Liver (tissue), 3 donors: Measurements from ENCODE around the gene TFR2.

ENCODE experiments used
- ATF3 ChIP-seq: IDR thresholded peaks from 2 replicates; pipeline ENCODE4 v1.6.1; 2016; ENCODE audit warnings: antibody characterized with exemption
- CTCF ChIP-seq: fragments of 150-350 bp; IDR thresholded peaks from 2 replicates; pipeline ENCODE4 v1.5.1; 2017; ENCODE audit warnings: improper control_type of control experiment, low read depth, low read length; ENCODE audit not compliant: missing input control
- GABPA ChIP-seq, 2 donors: IDR thresholded peaks in 1 of 2; conservative IDR thresholded peaks in 1 of 2; 2 replicates each; pipeline ENCODE4 v1.6.1; 2016; ENCODE audit warnings: antibody characterized with exemption in 2 of 2, mild to moderate bottlenecking in 1 of 2, moderate library complexity in 1 of 2
- HNF4A ChIP-seq, 2 donors: conservative IDR thresholded peaks; 2 replicates each; pipeline ENCODE4 v1.6.1; 2016; ENCODE audit warnings: antibody characterized with exemption in 2 of 2, mild to moderate bottlenecking in 2 of 2
- JUND ChIP-seq, 2 donors: IDR thresholded peaks; 2 replicates each; pipeline ENCODE4 v1.6.1; 2016; ENCODE audit warnings: antibody characterized with exemption in 2 of 2
- MAX ChIP-seq: IDR thresholded peaks from 2 replicates; pipeline ENCODE4 v1.6.1; 2016; ENCODE audit warnings: antibody characterized with exemption
- NR2F2 ChIP-seq: IDR thresholded peaks from 2 replicates; pipeline ENCODE4 v1.6.1; 2016; ENCODE audit warnings: antibody characterized with exemption
- RAD21 ChIP-seq, 2 donors: IDR thresholded peaks; 2 replicates each; pipeline ENCODE4 v1.6.1; 2016; ENCODE audit warnings: antibody characterized with exemption in 2 of 2, mild to moderate bottlenecking in 2 of 2
- REST ChIP-seq: IDR thresholded peaks from 2 replicates; pipeline ENCODE4 v1.6.1; 2016; ENCODE audit warnings: antibody characterized with exemption, mild to moderate bottlenecking
- RXRA ChIP-seq, 2 donors: IDR thresholded peaks; 2 replicates each; pipeline ENCODE4 v1.6.1; 2017 to 2018; ENCODE audit warnings: antibody characterized with exemption in 2 of 2, mild to moderate bottlenecking in 1 of 2
- SP1 ChIP-seq: IDR thresholded peaks from 2 replicates; pipeline ENCODE4 v1.6.1; 2018; ENCODE audit warnings: antibody characterized with exemption, mild to moderate bottlenecking
- TAF1 ChIP-seq: conservative IDR thresholded peaks from 2 replicates; pipeline ENCODE4 v1.6.1; 2016; ENCODE audit warnings: antibody characterized with exemption, mild to moderate bottlenecking
- donor health status: healthy.
- donor health status: healthy.

DNA sequence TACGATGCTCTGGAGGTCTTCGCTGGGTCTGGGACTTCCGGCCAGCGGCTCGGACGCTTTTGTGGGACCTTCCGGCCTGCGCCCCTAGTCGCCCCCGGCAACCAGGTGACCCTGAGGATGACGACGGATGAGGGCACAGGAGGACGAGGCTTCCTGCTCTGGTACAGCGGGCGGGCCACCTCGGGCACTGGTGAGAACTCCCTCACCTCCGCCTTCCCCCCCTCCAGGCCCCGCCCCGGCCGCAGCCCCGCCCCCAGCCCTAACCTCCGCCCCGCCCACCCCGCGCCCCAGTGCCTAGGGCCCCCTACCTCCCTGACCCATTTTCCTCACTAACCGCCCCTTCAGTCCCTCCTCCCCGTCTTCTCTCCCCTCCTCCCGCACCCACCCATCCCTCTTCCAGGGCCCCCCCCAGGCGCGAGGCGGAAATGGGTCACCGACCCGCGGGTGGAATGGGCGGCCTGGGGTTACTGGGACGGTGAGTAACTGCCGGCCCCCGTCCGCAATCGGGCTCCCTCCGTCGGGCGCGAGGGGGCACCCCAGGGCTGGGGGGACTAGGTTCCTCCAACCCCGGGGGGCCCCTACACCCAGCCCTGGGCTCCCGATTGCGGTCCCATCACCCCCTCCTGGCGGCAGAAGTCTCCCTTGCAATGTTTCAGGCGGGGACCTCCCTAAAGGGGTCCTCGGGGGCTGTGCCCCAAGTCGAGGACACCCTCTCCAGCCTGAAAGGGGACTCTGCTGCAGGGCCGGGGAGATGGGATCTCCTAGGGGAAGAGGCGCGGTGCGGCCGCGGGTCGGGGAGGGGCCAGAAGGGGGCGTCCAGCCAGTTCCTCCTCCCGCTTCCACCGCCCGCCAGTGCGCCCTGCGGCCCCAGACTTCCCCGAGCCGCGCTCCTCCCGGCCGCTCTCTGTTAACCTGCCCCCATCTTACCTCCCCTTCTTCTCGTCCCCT lies 37.0 kb downstream of the TFR2 start:
- TF ChIP-seq RAD21 (IDR thresholded peaks at IDR 0.05) (peak; percentile 25 to 36), REST (no peak), CTCF (peak; percentile 3), JUND (IDR thresholded peaks at IDR 0.05) (no peak), GABPA (IDR thresholded peaks at IDR 0.05 in 1 of 2, conservative IDR thresholded peaks at IDR 0.05 in 1 of 2) (no peak), RXRA (IDR thresholded peaks at IDR 0.05) (peak in 1 of 2 donors; percentile 24), TAF1 (no peak), MAX (no peak), HNF4A (conservative IDR thresholded peaks at IDR 0.05) (no peak), SP1 (no peak), NR2F2 (no peak), ATF3 (no peak)
